ENCODE measurements around the gene FAM117B. TPM values are rescaled to one million over a fixed set of nuclear protein-coding genes. Genes with fewer than 3 reads are reported as not detected.

Gene FAM117B
- total RNA-seq, 3 donors from 2014 or later (not counting 1 experiment from before 2014, with no cell fraction given), result 11.6 to 14.2 (median 13.1) TPM

GRCh38 chr2:202679980-202680379, 45.2 kb downstream of the FAM117B start:
- TF ChIP-seq CTCF (IDR thresholded peaks at IDR 0.05), result no peak
- H3K4me3 ChIP-seq (ENCODE audit: low read length), result no peak overlapping the region
- H3K4me1 Mint-ChIP-seq, result peaks cover 18 to 19% of the 10 kb centered on the region in 2 donors
- no peaks in the 10 kb centered on the region for H3K27me3 Mint-ChIP-seq (ENCODE audit: low read depth in 2 of 2)
- peak in 1 of 2 donors; percentile 30 for DNase-seq
- no peak overlapping the region for H3K27ac ChIP-seq (ENCODE audit: low read length)
- no peaks in the 10 kb centered on the region for H3K36me3 ChIP-seq (ENCODE audit: control insufficient read depth, insufficient read depth, low read length)
- H3K27ac Mint-ChIP-seq, result peak overlapping the region; percentile 22 to 30
- H3K9me3 ChIP-seq (ENCODE audit: control insufficient read depth, insufficient read depth, low read length), result peaks cover 7% of the 10 kb centered on the region
- peaks cover 12% of the 10 kb centered on the region for H3K36me3 Mint-ChIP-seq
- intact Hi-C loops (cut with micrococcal nuclease), result no loop called here
- H3K4me3 Mint-ChIP-seq, result no peak overlapping the region
- peaks cover 4% of the 10 kb centered on the region for H3K4me1 ChIP-seq (ENCODE audit: control insufficient read depth, insufficient read depth, low read length)
- H3K9me3 Mint-ChIP-seq, result peaks cover 2 to 14% of the 10 kb centered on the region in 2 donors
- WGBS (ENCODE audit: insufficient coverage), result 32% methylated on average over 2 of the region's 3 CpGs
- no peak for ATAC-seq
- no peaks in the 10 kb centered on the region for H3K27me3 ChIP-seq (ENCODE audit: control insufficient read depth, insufficient read depth, low read length)

- Mint-ChIP-seq H3K9me3 (peaks cover 2 to 12% of the 10 kb centered on the region in 2 donors), H3K36me3 (peaks cover 12% of the 10 kb centered on the region), H3K27ac (no peak overlapping the region), H3K4me3 (no peak overlapping the region), H3K27me3 (ENCODE audit: low read depth in 2 of 2) (no peaks in the 10 kb centered on the region), H3K4me1 (peaks cover 15 to 16% of the 10 kb centered on the region in 2 donors)
- no peak overlapping the region for H3K27ac ChIP-seq (ENCODE audit: low read length)
- no peaks in the 10 kb centered on the region for H3K27me3 ChIP-seq (ENCODE audit: control insufficient read depth, insufficient read depth, low read length)
- 100% methylated on average over 1 of the region's 1 CpG for WGBS (ENCODE audit: insufficient coverage)
- H3K36me3 ChIP-seq (ENCODE audit: control insufficient read depth, insufficient read depth, low read length), result no peaks in the 10 kb centered on the region
- DNase-seq (no peak), ATAC-seq (no peak)
- H3K4me1 ChIP-seq (ENCODE audit: control insufficient read depth, insufficient read depth, low read length), result no peaks in the 10 kb centered on the region
- H3K9me3 ChIP-seq (ENCODE audit: control insufficient read depth, insufficient read depth, low read length), result peaks cover 2% of the 10 kb centered on the region
- TF ChIP-seq CTCF (IDR thresholded peaks at IDR 0.05), result no peak
- no peak overlapping the region for H3K4me3 ChIP-seq (ENCODE audit: low read length)
- intact Hi-C loops (cut with micrococcal nuclease), result no loop called here
These were observed 45.7 kb downstream of the FAM117B start for GRCh38 chr2:202680512-202680911.

DNA sequence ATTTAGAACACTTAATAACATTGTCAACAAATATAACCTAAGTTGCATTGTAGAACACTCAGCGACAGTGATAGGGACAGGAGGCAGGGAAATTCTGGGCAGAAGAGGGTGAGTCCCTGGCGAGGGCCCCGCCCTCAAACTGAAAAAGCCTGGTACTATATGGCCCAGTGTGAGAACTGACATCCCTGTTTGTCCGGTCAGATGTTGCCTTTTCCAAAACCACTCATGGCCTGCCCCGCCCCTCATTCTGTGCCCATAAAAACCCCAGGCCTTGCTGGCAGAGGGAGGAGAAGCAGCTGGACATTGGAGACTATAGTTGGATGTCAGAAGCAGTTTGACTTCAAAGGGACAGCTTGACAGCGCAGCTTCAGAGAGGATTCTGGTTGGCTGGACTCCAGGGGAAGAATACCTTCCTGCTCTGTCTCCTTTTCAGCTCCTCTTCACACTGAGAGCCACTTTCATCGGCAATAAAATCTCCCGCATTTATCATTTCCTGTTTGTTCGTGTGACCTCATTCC, 47.0 kb downstream of the FAM117B start:
- DNase-seq (no peak), ATAC-seq (no peak)
- peaks cover 2% of the 10 kb centered on the region for H3K9me3 ChIP-seq (ENCODE audit: control insufficient read depth, insufficient read depth, low read length)
- H3K36me3 ChIP-seq (ENCODE audit: control insufficient read depth, insufficient read depth, low read length), result no peaks in the 10 kb centered on the region
- H3K4me1 ChIP-seq (ENCODE audit: control insufficient read depth, insufficient read depth, low read length), result no peaks in the 10 kb centered on the region
- Mint-ChIP-seq H3K36me3 (peaks cover 12% of the 10 kb centered on the region), H3K27ac (no peak overlapping the region), H3K27me3 (ENCODE audit: low read depth in 2 of 2) (no peaks in the 10 kb centered on the region), H3K9me3 (peaks cover 2 to 12% of the 10 kb centered on the region in 2 donors), H3K4me1 (peaks cover 13 to 14% of the 10 kb centered on the region in 2 donors), H3K4me3 (no peak overlapping the region)
- 86% methylated on average over 9 of the region's 9 CpGs for WGBS (ENCODE audit: insufficient coverage)
- no peak for TF ChIP-seq CTCF (IDR thresholded peaks at IDR 0.05)
- intact Hi-C loops (cut with micrococcal nuclease), result no loop called here
- H3K27ac ChIP-seq (ENCODE audit: low read length), result no peak overlapping the region
- no peaks in the 10 kb centered on the region for H3K27me3 ChIP-seq (ENCODE audit: control insufficient read depth, insufficient read depth, low read length)
- no peak overlapping the region for H3K4me3 ChIP-seq (ENCODE audit: low read length)

DNA sequence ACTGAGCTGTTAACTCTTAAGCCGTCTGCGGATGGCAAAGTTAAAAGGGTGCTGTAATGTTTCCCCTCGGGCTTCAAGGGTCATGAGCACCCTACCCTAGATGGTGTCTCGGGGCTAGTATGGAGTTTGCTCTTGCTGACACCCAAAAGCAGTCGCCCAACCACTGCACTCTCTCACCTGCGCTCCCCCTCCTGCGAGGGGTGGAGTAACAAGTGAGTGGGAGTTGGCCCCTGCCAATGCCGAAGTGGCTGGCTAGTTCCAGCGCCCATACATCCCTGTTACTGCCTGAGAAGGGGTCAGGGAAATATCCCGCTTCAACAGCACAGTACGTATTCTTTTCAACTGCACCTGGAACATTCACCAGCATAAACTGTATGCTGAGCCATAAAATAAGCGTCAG, 47.5 kb downstream of the FAM117B start:
- no peaks in the 10 kb centered on the region for H3K27me3 Mint-ChIP-seq (ENCODE audit: low read depth in 2 of 2)
- H3K27ac ChIP-seq (ENCODE audit: low read length), result no peak overlapping the region
- H3K9me3 ChIP-seq (ENCODE audit: control insufficient read depth, insufficient read depth, low read length), result peaks cover 2% of the 10 kb centered on the region
- 96% methylated on average over 11 of the region's 12 CpGs for WGBS (ENCODE audit: insufficient coverage)
- peaks cover 12% of the 10 kb centered on the region for H3K36me3 Mint-ChIP-seq
- no peaks in the 10 kb centered on the region for H3K27me3 ChIP-seq (ENCODE audit: control insufficient read depth, insufficient read depth, low read length)
- intact Hi-C loops (cut with micrococcal nuclease), result no loop called here
- H3K4me3 ChIP-seq (ENCODE audit: low read length), result no peak overlapping the region
- ATAC-seq, result no peak
- peaks cover 13 to 14% of the 10 kb centered on the region in 2 donors for H3K4me1 Mint-ChIP-seq
- H3K4me1 ChIP-seq (ENCODE audit: control insufficient read depth, insufficient read depth, low read length), result no peaks in the 10 kb centered on the region
- no peak for DNase-seq
- no peak for TF ChIP-seq CTCF (IDR thresholded peaks at IDR 0.05)
- no peak overlapping the region for H3K27ac Mint-ChIP-seq
- H3K9me3 Mint-ChIP-seq, result peaks cover 2 to 12% of the 10 kb centered on the region in 2 donors
- H3K36me3 ChIP-seq (ENCODE audit: control insufficient read depth, insufficient read depth, low read length), result no peaks in the 10 kb centered on the region
- H3K4me3 Mint-ChIP-seq, result no peak overlapping the region

All from natural killer cell (primary cell).